WI38 (cell line): Measurements from ENCODE around the gene MAP7D3.

Experiments used
- H3K4me3 ChIP-seq: 2 replicates; pipeline ENCODE4 v1.5.1; 2011; ENCODE audit warnings: low read depth, mild to moderate bottlenecking, control low read depth, low read length
- CTCF ChIP-seq: IDR thresholded peaks from 2 replicates; pipeline ENCODE4 v1.5.1; 2012; ENCODE audit warnings: low read depth, mild to moderate bottlenecking, control low read depth, low read length

Gene MAP7D3

GRCh38 chrX:136261321-136261720, 10.1 kb upstream of the MAP7D3 start:
- no peak for TF ChIP-seq CTCF

GRCh38 chrX:136260776-136261175, 9.6 kb upstream of the MAP7D3 start:
- TF ChIP-seq CTCF: no peak
- no peak overlapping the region for H3K4me3 ChIP-seq

More at GRCh38 chrX:136261321-136261720, 10.1 kb upstream of the MAP7D3 start:
- no peak overlapping the region for H3K4me3 ChIP-seq

GRCh38 chrX:136259543-136259942, 8.3 kb upstream of the MAP7D3 start:
- no peak overlapping the region for H3K4me3 ChIP-seq
- no peak for TF ChIP-seq CTCF

GRCh38 chrX:136258951-136259350, 7.8 kb upstream of the MAP7D3 start:
- TF ChIP-seq CTCF: no peak
- no peak overlapping the region for H3K4me3 ChIP-seq

- H3K4me3 ChIP-seq: no peak overlapping the region
- no peak for TF ChIP-seq CTCF
Measured at GRCh38 chrX:136256026-136256425, 4.8 kb upstream of the MAP7D3 start.

GRCh38 chrX:136255541-136255940, 4.3 kb upstream of the MAP7D3 start:
- no peak for TF ChIP-seq CTCF
- H3K4me3 ChIP-seq: no peak overlapping the region

GRCh38 chrX:136250191-136251040, 784 bp downstream of the MAP7D3 start:
- no peak for TF ChIP-seq CTCF
- peak overlapping the region; percentile 67 for H3K4me3 ChIP-seq
